Mammary epithelial cell (primary cell): ENCODE data around the gene DNAH14.

Experiments used
- EZH2 ChIP-seq: IDR thresholded peaks from 2 replicates; pipeline ENCODE4 v1.6.1; 2012; ENCODE audit warnings: low read length, inconsistent platforms, borderline replicate concordance
- TF ChIP-seq, protein P1 (sequence below), 2 donors: IDR thresholded peaks in 1 of 2; conservative IDR thresholded peaks in 1 of 2; 2 replicates each; pipeline ENCODE4 v1.5.1; 2011 to 2012; ENCODE audit warnings: inconsistent platforms in 2 of 2, low read length in 2 of 2, mild to moderate bottlenecking in 2 of 2, control low read depth in 1 of 2, low read depth in 1 of 2; ENCODE audit not compliant: insufficient read depth in 1 of 2; ENCODE audit errors: extremely low read depth in 1 of 2

GRCh38 chr1:224996266-224996665 lies 66.8 kb downstream of the DNAH14 start:
- TF ChIP-seq, protein P1, sequence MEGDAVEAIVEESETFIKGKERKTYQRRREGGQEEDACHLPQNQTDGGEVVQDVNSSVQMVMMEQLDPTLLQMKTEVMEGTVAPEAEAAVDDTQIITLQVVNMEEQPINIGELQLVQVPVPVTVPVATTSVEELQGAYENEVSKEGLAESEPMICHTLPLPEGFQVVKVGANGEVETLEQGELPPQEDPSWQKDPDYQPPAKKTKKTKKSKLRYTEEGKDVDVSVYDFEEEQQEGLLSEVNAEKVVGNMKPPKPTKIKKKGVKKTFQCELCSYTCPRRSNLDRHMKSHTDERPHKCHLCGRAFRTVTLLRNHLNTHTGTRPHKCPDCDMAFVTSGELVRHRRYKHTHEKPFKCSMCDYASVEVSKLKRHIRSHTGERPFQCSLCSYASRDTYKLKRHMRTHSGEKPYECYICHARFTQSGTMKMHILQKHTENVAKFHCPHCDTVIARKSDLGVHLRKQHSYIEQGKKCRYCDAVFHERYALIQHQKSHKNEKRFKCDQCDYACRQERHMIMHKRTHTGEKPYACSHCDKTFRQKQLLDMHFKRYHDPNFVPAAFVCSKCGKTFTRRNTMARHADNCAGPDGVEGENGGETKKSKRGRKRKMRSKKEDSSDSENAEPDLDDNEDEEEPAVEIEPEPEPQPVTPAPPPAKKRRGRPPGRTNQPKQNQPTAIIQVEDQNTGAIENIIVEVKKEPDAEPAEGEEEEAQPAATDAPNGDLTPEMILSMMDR (conservative IDR thresholded peaks at IDR 0.05 in 1 of 2, IDR thresholded peaks at IDR 0.05 in 1 of 2; ENCODE audit: extremely low read depth in 1 of 2, insufficient read depth in 1 of 2, low read depth in 1 of 2, low read length in 2 of 2): no peak
- TF ChIP-seq EZH2: no peak
